HepG2 (cell line): ENCODE measurements around the gene RBM41. TPM values are rescaled to one million over a fixed set of nuclear protein-coding genes. Genes with fewer than 3 reads are reported as not detected.

Experiments
- ATAC-seq: fragments of 200-7000 bp; cut with Tn5 transposase; 3 replicates; pipeline ENCODE4 v1.9.1; 2020; ENCODE audit warnings: mild to moderate bottlenecking, moderate library complexity
- BruUV-seq: library from RNA; stranded (reverse); fragments of 400-500 nt; replicated peaks from 2 replicates; lab custom pipeline; 2021; lab: Mats Ljungman, UMichigan
- CTCF ChIA-PET: fragments of 300-600 bp; formaldehyde crosslinking; extraction: SDS; loops from one replicate; lab custom pipeline; 2021; ENCODE audit warnings: low total read pairs, inconsistent platforms, low intra/inter-chr PET ratio; lab: Yijun Ruan, JAX
- POLR2A ChIA-PET: fragments of 350-600 bp; sonication (Branson Sonifier 250); formaldehyde crosslinking; loops from one replicate; lab custom pipeline; 2020; ENCODE audit warnings: antibody characterized with exemption, inconsistent platforms; lab: Yijun Ruan, JAX
- DNase-seq: peaks from one replicate; pipeline ENCODE4 v3.0.0-alpha.2; 2015; ENCODE audit warnings: low spot score
- FAIRE-seq: peaks from 3 replicates; lab custom pipeline; 2011; peaks lifted over from hg19 to GRCh38; lab: Jason Lieb, UNC
- H2AFZ ChIP-seq: one replicate; pipeline ENCODE4 v1.6.1; 2011; ENCODE audit warnings: low read length, inconsistent platforms
- H3K27ac ChIP-seq: fragments of 300-600 bp; 3 replicates; pipeline ENCODE4 v1.8.0; 2011; ENCODE audit warnings: mixed run types, mild to moderate bottlenecking, mixed read lengths, low read length, inconsistent platforms; ENCODE audit not compliant: insufficient read depth; ENCODE audit errors: extremely low read length
- H3K27me3 ChIP-seq, 2 experiments: fragments of 200-600 bp in 1 of 2; 2 replicates in 1 of 2; 3 replicates in 1 of 2; pipeline versions ENCODE4 v1.6.0 to v1.8.0; 2011; ENCODE audit warnings: low read length in 2 of 2, mild to moderate bottlenecking in 2 of 2, moderate library complexity in 2 of 2, inconsistent platforms in 1 of 2; ENCODE audit not compliant: insufficient read depth in 2 of 2, control insufficient read depth in 1 of 2
- H3K36me3 ChIP-seq, 2 experiments: fragments of 200-600 bp in 1 of 2; replicated peaks in 1 of 2; 2 replicates in 1 of 2; 3 replicates in 1 of 2; pipeline versions ENCODE4 v1.5.1 to v1.8.0; 2011; ENCODE audit warnings: low read length in 2 of 2, inconsistent platforms in 1 of 2; ENCODE audit not compliant: insufficient read depth in 2 of 2, control insufficient read depth in 1 of 2
- H3K4me1 ChIP-seq: 2 replicates; pipeline ENCODE4 v1.5.1; 2012; ENCODE audit warnings: low read length, inconsistent platforms; ENCODE audit not compliant: insufficient read depth
- H3K4me2 ChIP-seq: 2 replicates; pipeline ENCODE4 v1.6.0; 2011; ENCODE audit warnings: low read depth, low read length, inconsistent platforms
- H3K4me3 ChIP-seq, 3 experiments: fragments of 200-600 bp in 1 of 3; sonication (generic), shearing (Covaris generic) in 1 of 3; replicated peaks in 1 of 3; 2 replicates each; pipeline ENCODE4 v1.5.1; 2011 to 2016; ENCODE audit warnings: low read length in 3 of 3, inconsistent platforms in 2 of 3, low read depth in 2 of 3, mild to moderate bottlenecking in 2 of 3, control low read depth in 1 of 3, mixed read lengths in 1 of 3; ENCODE audit not compliant: insufficient read depth in 1 of 3
- H3K79me2 ChIP-seq: one replicate; pipeline ENCODE4 v1.6.1; 2011; ENCODE audit warnings: low read length, inconsistent platforms; ENCODE audit not compliant: insufficient read depth
- H3K9ac ChIP-seq: 2 replicates; pipeline ENCODE4 v1.6.0; 2011; ENCODE audit warnings: mild to moderate bottlenecking, low read depth, low read length, inconsistent platforms; ENCODE audit not compliant: insufficient read depth
- H3K9me3 ChIP-seq: 2 replicates; pipeline ENCODE4 v1.5.1; 2012; ENCODE audit warnings: mild to moderate bottlenecking, low read length
- H4K20me1 ChIP-seq: 2 replicates; pipeline ENCODE4 v1.6.0; 2011; ENCODE audit warnings: inconsistent platforms, mild to moderate bottlenecking, low read length, moderate library complexity; ENCODE audit not compliant: insufficient read depth
- ARNTL ChIP-seq: sonication (generic); formaldehyde crosslinking; IDR thresholded peaks from 2 replicates; pipeline ENCODE4 v1.4.0; 2020; ENCODE audit warnings: mild to moderate bottlenecking, missing genetic modification reagents
- EED ChIP-seq: sonication (generic); formaldehyde crosslinking; IDR thresholded peaks from 2 replicates; pipeline ENCODE4 v1.5.0; 2020; ENCODE audit warnings: mild to moderate bottlenecking, missing genetic modification reagents
- HNRNPL ChIP-seq: fragments of 200-400 bp; formaldehyde crosslinking; IDR thresholded peaks from 2 replicates; pipeline ENCODE4 v1.6.1; 2017; ENCODE audit warnings: mild to moderate bottlenecking, low read depth, low read length
- KDM6A ChIP-seq: IDR thresholded peaks from 2 replicates; pipeline ENCODE4 v1.6.1; 2016; ENCODE audit warnings: low read depth
- MAFF ChIP-seq: IDR thresholded peaks from 2 replicates; pipeline ENCODE4 v1.6.1; 2011; ENCODE audit warnings: low read depth, low read length, improper control_type of control experiment
- SIX1 ChIP-seq: sonication (generic); formaldehyde crosslinking; IDR thresholded peaks from 2 replicates; pipeline ENCODE4 v1.4.0; 2020; ENCODE audit warnings: missing genetic modification reagents, borderline replicate concordance
- SMAD3 ChIP-seq: sonication (generic); formaldehyde crosslinking; IDR thresholded peaks from 2 replicates; pipeline ENCODE4 v1.4.0; 2020; ENCODE audit warnings: missing genetic modification reagents
- SMAD9 ChIP-seq: sonication (generic); formaldehyde crosslinking; IDR thresholded peaks from 2 replicates; pipeline ENCODE4 v1.5.1; 2020; ENCODE audit warnings: mild to moderate bottlenecking, missing genetic modification reagents
- SP4 ChIP-seq: sonication (generic); formaldehyde crosslinking; IDR thresholded peaks from 2 replicates; pipeline ENCODE4 v1.8.1; 2023; ENCODE audit warnings: mild to moderate bottlenecking, missing genetic modification reagents
- SP5 ChIP-seq: IDR thresholded peaks from 2 replicates; pipeline ENCODE4 v1.6.1; 2016; ENCODE audit warnings: low read depth, borderline replicate concordance
- TOE1 ChIP-seq: sonication (generic); formaldehyde crosslinking; IDR thresholded peaks from 2 replicates; pipeline ENCODE4 v1.4.0; 2020; ENCODE audit warnings: mild to moderate bottlenecking, missing genetic modification reagents
- ZHX1 ChIP-seq: sonication (generic); formaldehyde crosslinking; IDR thresholded peaks from 2 replicates; pipeline ENCODE4 v1.8.1; 2022; ENCODE audit warnings: low read depth, mild to moderate bottlenecking, missing genetic modification reagents
- ZNF12 ChIP-seq: sonication (generic); formaldehyde crosslinking; IDR thresholded peaks from 2 replicates; pipeline ENCODE4 v1.5.0; 2020; ENCODE audit warnings: missing genetic modification reagents
- ZNF143 ChIP-seq: sonication (generic); formaldehyde crosslinking; IDR thresholded peaks from 2 replicates; pipeline ENCODE4 v1.4.0; 2020; ENCODE audit warnings: missing genetic modification reagents
- ZNF180 ChIP-seq: sonication (generic); formaldehyde crosslinking; IDR thresholded peaks from 2 replicates; pipeline ENCODE4 v1.4.0; 2020; ENCODE audit warnings: low read depth, missing genetic modification reagents, borderline replicate concordance
- ZNF678 ChIP-seq: sonication (generic); formaldehyde crosslinking; IDR thresholded peaks from 2 replicates; pipeline ENCODE4 v1.4.0; 2020; ENCODE audit warnings: mild to moderate bottlenecking, missing genetic modification reagents
- ZNF781 ChIP-seq: sonication (generic); formaldehyde crosslinking; IDR thresholded peaks from 2 replicates; pipeline ENCODE4 v1.5.1; 2020; ENCODE audit warnings: borderline replicate concordance, mild to moderate bottlenecking, missing genetic modification reagents; ENCODE audit errors: not compliant biosample characterization
- ZNF788 ChIP-seq: sonication (generic); formaldehyde crosslinking; IDR thresholded peaks from 2 replicates; pipeline ENCODE4 v1.5.0; 2020; ENCODE audit warnings: mild to moderate bottlenecking, missing genetic modification reagents, borderline replicate concordance
- ZNF850 ChIP-seq: sonication (generic); formaldehyde crosslinking; conservative IDR thresholded peaks from 2 replicates; pipeline ENCODE4 v1.9.0; 2021; ENCODE audit warnings: mild to moderate bottlenecking, missing genetic modification reagents
- ZSCAN5A ChIP-seq: sonication (generic); formaldehyde crosslinking; IDR thresholded peaks from 2 replicates; pipeline ENCODE4 v1.8.0; 2022; ENCODE audit warnings: mild to moderate bottlenecking, missing genetic modification reagents, borderline replicate concordance
- WGBS: methylation state at CpG from one replicate; pipeline ENCODE4 v1.1.6; 2017; ENCODE audit warnings: low lambda C conversion rate; 5-methylcytosine and 5-hydroxymethylcytosine counted together
- in situ Hi-C: cut with HindIII; loops from 2 replicates; pipeline ENCODE4 v1.10.0; 2017; ENCODE audit warnings: low pct_unique_long_range_greater_than_20kb; ENCODE audit not compliant: extremely low pct_ligation_motif_present
- intact Hi-C: fragments of 100-400 bp; cut with micrococcal nuclease; formaldehyde crosslinking; loops from one replicate; pipeline ENCODE4 v1.10.0; 2022; ENCODE audit not compliant: unreplicated experiment
- polyA plus RNA-seq, 8 experiments: library from polyadenylated mRNA; depleted of rRNA in 3 of 8; stranded (reverse) in 7 of 8; unstranded in 1 of 8; fragments of >200 nt; fragmentation: Illumina TruSeq in 4 of 8; extraction: Trizol in 4 of 8; gene quantifications; 2 replicates each; pipeline versions ENCODE4 v1.2.1 to v1.2.3, GENCODE V29; 2011 to 2016; ENCODE audit warnings: low read depth in 4 of 8, missing spikeins in 1 of 8, mixed read lengths in 1 of 8; ENCODE audit not compliant: insufficient read depth in 1 of 8
- total RNA-seq, 5 experiments: library from RNA; depleted of rRNA; stranded (reverse); fragments of >200 nt; fragmentation: Illumina TruSeq; extraction: Trizol; gene quantifications; 2 replicates each; pipeline ENCODE4 v1.2.3, GENCODE V29; 2016; ENCODE audit warnings: low read depth in 1 of 5

Gene RBM41
- total and polyA plus RNA-seq, 2 of the 13 experiments (the other 11 are each of a cell fraction or from before 2014, with no cell fraction given): 6.5 to 15.4 TPM

- TF ChIP-seq ZNF12 (no peak), ZNF143 (no peak), SP4 (CRISPR knock-in tag) (no peak), ZNF678 (no peak)
- TF ChIP-seq, all 625 proteins: peak for 0
Measured at GRCh38 chrX:107168257-107168656, 49.6 kb upstream of the RBM41 start (continued).

GRCh38 chrX:107167163-107167921, 48.7 kb upstream of the RBM41 start:
- no peak overlapping the region for H3K9ac ChIP-seq
- no TSS peak for BruUV-seq
- H3K36me3 ChIP-seq: no peaks in the 10 kb centered on the region
- POLR2A ChIA-PET: no interaction called here
- no peak for TF ChIP-seq ZNF850
- TF ChIP-seq ZNF788 (CRISPR knock-in tag): no peak
- no peak for TF ChIP-seq ZSCAN5A (CRISPR knock-in tag)
- no peak for TF ChIP-seq ZNF781 (CRISPR knock-in tag)
- TF ChIP-seq HNRNPL: no peak
- TF ChIP-seq EED: no peak
- no peak for TF ChIP-seq TOE1 (CRISPR knock-in tag)
- TF ChIP-seq ZHX1 (CRISPR knock-in tag): no peak
- TF ChIP-seq SP5: no peak
- no peak for TF ChIP-seq SMAD3 (CRISPR knock-in tag)
- TF ChIP-seq ARNTL (CRISPR knock-in tag): no peak
- no peak for TF ChIP-seq SIX1
- TF ChIP-seq KDM6A (CRISPR knock-in tag): no peak
- no peak for TF ChIP-seq SMAD9 (CRISPR knock-in tag)
- TF ChIP-seq MAFF: no peak
- no peak for TF ChIP-seq ZNF180
- H3K27ac ChIP-seq: no peak overlapping the region
- intact Hi-C loops: no loop called here
- no peaks in the 10 kb centered on the region for H3K9me3 ChIP-seq
- no peak overlapping the region for H3K4me2 ChIP-seq
- H3K27me3 ChIP-seq: no peaks in the 10 kb centered on the region
- no peaks in the 10 kb centered on the region for H3K79me2 ChIP-seq
- FAIRE-seq (no peak), ATAC-seq (no peak), DNase-seq (no peak)
- in situ Hi-C loops: no loop called here
- no peaks in the 10 kb centered on the region for H3K4me1 ChIP-seq
- H2AFZ ChIP-seq: no peak overlapping the region
- CTCF ChIA-PET: no interaction called here
- no peaks in the 10 kb centered on the region for H4K20me1 ChIP-seq
- WGBS: 92% methylated on average over 3 of the region's 3 CpGs
- no peak overlapping the region for H3K4me3 ChIP-seq
